GM19467 (cell line): Measurements from ENCODE around the gene KRT38.

Experiments used
- ATAC-seq: cut with Tn5 transposase; IDR thresholded peaks from one replicate; pipeline ENCODE4 v1.9.1; 2021; ENCODE audit warnings: mild to moderate bottlenecking, moderate library complexity; ENCODE audit not compliant: unreplicated experiment

Gene KRT38

GRCh38 chr17:41440531-41441033 lies at the start of gene KRT38:
KRT38 (minus strand) TSS chr17:41440983; CDS start chr17:41440921, 62 bp downstream.
- ATAC-seq = no peak

- ATAC-seq = no peak
These were observed 48.7 kb upstream of the KRT38 start, which contains the start of gene KRT36 for GRCh38 chr17:41489531-41489930. KRT36 (minus strand) TSS chr17:41489910; CDS start chr17:41489864, 46 bp downstream.

DNA sequence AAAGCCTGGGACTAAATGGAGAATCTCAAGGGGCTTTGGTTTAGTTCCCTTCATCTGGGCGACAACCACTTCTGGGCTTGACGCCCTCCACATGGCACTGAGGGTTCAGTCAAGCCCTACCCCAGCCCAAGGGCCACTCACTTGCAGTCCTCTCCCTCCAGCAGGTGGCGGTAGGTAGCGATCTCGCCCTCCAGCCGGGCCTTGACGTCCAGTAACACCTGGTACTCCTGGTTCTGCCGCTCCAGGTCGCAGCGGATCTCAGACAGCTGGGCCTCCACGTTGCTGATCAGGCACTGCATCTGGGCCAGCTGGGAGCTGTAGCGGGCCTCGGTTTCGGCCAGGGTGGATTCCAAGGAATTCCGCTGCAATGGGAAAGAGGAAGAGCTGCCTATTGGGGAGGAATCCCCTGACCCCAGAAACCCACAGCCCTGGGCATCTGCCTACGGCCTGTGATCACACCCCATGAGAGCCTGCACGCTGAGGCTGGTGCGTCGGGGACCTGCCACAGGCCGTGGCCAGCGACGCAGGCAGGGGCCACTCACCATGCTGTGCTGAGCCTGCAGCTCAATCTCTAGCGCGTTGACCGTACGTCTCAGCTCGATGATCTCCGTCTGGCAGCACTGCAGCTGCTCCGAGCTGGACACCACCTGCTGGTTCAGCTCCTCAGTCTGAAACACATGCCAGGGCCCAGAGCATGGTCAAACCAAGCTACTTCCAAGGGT lies 46.2 kb upstream of the KRT38 start:
- ATAC-seq = no peak

DNA sequence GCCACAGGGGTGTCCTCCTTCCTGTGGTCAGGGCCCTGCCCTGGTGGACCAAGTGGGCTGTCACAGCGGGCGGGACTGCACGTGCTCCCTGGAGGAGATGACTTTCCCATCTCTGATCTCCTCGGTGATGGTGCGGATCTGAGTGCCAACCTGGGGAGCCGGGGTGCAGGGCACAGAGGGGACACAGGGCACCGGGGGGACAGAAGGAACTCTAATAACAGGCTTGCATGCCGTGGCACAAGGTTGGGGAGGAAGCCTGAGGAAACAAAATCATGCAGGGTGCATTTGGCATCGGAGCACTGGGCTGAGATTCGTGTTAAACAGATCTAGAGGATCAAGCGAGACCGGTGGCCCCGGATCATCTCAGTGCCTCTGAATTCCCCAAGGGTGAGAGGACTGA lies 45.5 kb upstream of the KRT38 start:
- no peak for ATAC-seq

DNA sequence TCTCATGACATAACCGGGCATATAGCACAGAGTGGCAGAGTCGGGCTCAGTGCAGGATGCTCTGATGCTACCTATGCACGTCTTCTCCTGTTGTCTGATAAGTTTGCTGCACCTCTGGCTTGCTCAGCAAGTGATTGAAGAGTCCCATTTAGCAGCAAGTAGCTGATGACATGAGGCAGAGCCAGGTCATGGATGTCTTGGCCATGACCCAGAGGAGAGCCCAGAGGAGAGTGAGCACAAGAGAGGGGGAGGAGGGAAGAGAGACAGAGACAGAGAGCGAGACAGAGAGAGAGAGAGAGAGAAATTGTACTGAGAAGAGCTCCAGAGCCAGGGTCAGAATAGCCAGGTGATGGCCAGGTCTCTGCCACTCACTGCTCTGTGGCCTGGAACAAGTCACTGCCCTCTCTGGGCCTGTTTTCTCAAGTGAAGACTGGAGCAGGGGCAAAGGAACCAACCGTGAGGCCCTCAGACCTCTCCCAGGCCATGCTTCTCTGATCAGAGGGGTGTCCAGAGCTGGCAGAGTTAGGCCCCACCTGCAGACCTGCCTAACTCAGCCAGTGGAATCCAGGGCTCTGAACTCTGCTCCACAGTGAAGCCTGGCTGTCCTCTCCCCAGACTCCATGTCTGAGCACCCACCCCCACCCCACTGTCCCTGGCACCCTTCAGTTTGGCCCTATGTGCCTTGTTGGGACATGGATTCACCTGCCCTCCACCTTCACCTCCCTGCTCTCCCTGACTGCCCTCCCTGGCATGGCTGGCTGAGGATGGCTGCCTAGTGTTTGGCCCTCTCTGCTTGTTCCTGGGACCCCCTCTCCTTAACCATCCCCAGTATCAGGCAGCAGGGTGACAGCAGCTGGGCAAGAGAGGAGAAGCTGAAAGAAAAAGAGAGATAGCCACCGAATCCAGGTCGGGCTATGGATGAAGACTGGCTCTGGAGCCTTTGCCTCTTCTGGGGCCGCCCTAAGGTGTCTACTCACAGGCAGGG lies 44.4 kb upstream of the KRT38 start:
- no peak for ATAC-seq

GRCh38 chr17:41483991-41484826 lies 43.4 kb upstream of the KRT38 start:
- ATAC-seq = no peak

- no peak for ATAC-seq
These were observed 42.7 kb upstream of the KRT38 start for GRCh38 chr17:41483531-41483930.

- ATAC-seq = no peak
These were observed 40.3 kb upstream of the KRT38 start, which contains the start of gene KRT35 for GRCh38 chr17:41481036-41481435. KRT35 (minus strand) TSS chr17:41481151; CDS start chr17:41481097, 54 bp downstream.

DNA sequence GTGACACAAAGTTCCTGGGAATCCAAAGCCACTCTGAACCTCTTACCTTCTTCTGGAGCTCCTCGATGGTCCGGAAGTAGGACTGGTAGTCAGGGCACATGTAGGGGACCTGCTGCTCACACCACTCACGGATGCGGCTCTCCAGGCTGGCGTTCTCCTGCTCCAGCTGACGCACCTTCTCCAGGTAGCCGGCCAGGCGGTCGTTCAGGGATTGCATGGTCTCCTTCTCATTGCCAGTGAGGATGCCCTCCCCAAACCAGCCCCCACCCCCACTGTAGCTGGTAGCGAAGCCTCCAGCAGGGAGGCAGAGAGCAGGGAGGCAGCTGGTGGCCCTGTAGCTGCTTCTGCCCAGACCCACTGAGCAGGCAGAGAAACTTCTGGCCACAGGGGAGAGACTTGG lies 39.8 kb upstream of the KRT38 start:
- ATAC-seq = no peak

GRCh38 chr17:41480136-41480535 lies 39.4 kb upstream of the KRT38 start:
- no peak for ATAC-seq

DNA sequence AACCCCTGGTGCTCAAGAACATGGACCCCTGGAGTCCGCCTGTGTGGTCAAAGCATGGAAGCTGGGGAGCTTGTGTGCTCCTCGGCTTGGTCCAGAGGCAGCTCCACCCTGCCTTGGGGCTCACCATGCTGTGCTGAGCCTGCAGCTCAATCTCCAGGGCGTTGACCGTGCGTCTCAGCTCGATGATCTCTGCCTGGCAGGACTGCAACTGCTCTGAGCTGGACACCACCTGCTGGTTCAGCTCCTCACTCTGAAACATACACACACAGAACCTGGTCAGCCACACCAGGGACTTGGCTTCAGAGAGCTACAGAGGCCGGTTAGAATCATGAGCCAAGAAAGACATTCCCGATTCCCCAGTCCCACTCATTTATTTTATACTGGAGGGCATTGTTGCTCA lies 37.5 kb upstream of the KRT38 start:
- ATAC-seq = no peak

- ATAC-seq = no peak
These were observed 36.4 kb upstream of the KRT38 start for GRCh38 chr17:41476866-41477815.

DNA sequence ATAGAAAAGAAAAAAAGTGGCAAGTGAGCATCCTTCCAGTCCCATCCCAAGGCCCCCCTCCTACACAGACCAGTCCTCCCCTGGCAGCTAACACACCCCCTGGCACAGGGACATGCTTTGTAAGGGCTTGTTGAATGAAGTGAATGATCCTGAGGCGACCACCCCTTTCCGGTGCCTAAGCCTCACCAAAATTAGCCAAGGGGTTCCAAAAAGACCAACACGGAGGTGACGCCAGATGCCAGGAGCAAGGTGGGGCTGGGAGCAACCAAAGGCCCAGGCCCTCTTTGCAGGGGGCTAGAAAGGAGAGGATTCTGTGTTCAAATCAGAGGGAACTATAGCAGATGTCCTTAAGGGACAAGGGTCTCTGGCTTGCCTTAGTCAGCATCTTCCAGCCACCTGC lies 34.6 kb upstream of the KRT38 start:
- ATAC-seq = no peak

DNA sequence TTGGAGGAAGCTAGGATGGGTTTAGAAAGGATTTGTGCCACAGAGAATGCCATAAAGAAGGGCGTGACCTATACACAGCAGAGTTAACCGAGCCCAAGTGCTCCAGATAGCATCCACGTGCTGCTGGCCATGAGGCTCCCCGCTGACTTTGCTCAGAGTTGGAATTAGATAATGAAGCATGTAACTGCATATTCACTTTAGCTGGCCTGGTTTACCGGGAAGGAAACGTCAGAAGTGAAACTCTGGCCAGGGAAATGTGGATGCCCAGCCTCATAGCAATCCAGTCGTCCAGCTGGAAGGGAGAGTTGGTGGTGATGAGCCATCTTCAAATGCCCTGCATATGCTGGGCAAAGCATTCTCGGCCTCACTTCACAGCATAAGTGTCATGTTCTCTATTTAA lies 34.1 kb upstream of the KRT38 start:
- no peak for ATAC-seq

DNA sequence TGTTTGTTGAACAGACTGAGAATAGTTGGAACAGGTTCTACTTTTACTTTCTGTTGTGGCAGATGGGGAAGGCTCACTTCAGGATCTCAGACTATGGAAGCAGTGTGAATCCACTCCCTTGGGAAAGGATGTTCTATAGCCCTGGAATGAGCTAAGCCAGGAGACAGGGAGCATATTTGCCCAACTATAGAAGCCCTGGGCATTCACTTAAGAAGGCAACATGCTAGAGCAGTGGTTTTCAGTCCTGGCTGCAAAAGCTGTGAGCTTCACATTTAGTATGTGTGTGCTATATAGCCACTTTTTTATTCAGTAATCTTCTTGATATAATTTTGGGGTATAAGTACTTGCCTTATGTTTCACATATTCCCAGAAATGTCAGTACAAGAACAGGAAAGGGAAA lies 27.6 kb upstream of the KRT38 start:
- ATAC-seq = no peak

GRCh38 chr17:41467561-41467960 lies 26.8 kb upstream of the KRT38 start:
- no peak for ATAC-seq

DNA sequence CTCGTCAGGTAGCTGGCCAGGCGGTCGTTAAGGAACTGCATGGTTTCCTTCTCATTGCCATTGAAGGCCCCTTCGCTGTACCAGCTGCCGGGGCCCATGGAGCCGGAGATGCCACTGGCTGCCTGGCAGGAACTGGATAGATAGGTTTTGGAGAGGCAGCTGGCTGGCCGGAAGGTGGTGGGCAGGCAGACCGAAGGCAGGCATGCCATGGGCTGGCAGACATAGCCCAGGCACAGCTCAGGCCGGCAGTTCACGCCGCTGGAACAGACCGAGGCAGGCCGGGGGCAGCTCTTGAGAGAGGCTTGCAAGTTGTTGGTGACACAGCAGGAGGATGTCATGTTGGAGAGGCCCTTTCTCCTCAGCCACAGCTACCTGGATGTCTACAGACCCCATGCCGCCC lies 26.2 kb upstream of the KRT38 start, which contains the start of gene KRT32:
KRT32 (minus strand) TSS at position 399 of the 400 bp plus-strand sequence; CDS start at position 338, 61 bp downstream.
- ATAC-seq = no peak

GRCh38 chr17:41464682-41465081 lies 23.9 kb upstream of the KRT38 start:
- no peak for ATAC-seq

DNA sequence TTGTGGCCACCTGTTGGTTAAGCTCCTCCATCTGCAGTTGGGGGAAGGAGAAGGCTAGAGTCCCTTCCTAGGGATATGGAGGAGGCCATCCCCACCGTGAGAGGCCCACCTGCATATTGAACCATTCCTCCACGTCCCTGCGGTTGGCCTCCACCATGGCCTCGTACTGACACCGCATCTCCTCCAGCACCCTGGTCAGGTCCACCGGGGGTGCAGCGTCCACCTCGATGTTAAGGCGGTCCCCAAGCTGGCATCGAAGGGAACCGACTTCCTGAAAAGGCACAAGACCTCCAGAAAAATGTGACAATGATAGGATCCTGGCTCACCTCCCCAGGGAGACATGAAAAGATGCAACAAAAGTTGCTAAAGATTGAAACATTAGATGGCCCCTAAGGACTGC lies 23.4 kb upstream of the KRT38 start:
- no peak for ATAC-seq
